Activated naive CD4-positive, alpha-beta T cell treated with anti-CD3 and anti-CD28 coated beads, Interleukin-2, amount 10 ng/mL, durations not matched to agents 7 days and 5 days (primary cell): ENCODE results near the gene WASL.
A peak's percentile ranks its signal among the peaks of the same experiment; 100 is the strongest.
"Not testable (repeated sequence)": the region's sequence is repeated elsewhere in the genome, so short reads cannot be mapped to it uniquely, and the experiment has no call there.

Experiments used
- CTCF ChIA-PET: fragments of 350-600 bp; sonication (Branson Sonifier 250); formaldehyde crosslinking; loops from one replicate; lab custom pipeline; 2021; ENCODE audit warnings: antibody characterized with exemption; lab: Charles Lee
- DNase-seq: peaks from one replicate; pipeline ENCODE4 v3.0.0-alpha.2; 2020
- H3K27ac Mint-ChIP-seq: one replicate; pipeline ENCODE4 v1.8.0; 2021; ENCODE audit warnings: mild to moderate bottlenecking, moderate library complexity, mixed read lengths
- H3K27me3 Mint-ChIP-seq: one replicate; pipeline ENCODE4 v1.8.0; 2021; ENCODE audit warnings: mild to moderate bottlenecking, mixed read lengths
- H3K36me3 Mint-ChIP-seq: one replicate; pipeline ENCODE4 v1.8.0; 2021; ENCODE audit warnings: mixed read lengths
- H3K4me1 Mint-ChIP-seq: one replicate; pipeline ENCODE4 v1.8.0; 2021; ENCODE audit warnings: mixed read lengths
- H3K4me3 Mint-ChIP-seq: one replicate; pipeline ENCODE4 v1.8.0; 2021; ENCODE audit warnings: mild to moderate bottlenecking, moderate library complexity, mixed read lengths
- H3K9me3 Mint-ChIP-seq: one replicate; pipeline ENCODE4 v1.8.0; 2021; ENCODE audit warnings: mixed read lengths

WASL gene

GRCh38 chr7:123735539-123735938, 13.3 kb downstream of the WASL start:
- CTCF ChIA-PET, result no interaction called here
- no peak overlapping the region for H3K27ac Mint-ChIP-seq
- H3K27me3 Mint-ChIP-seq, result no peaks in the 10 kb centered on the region
- peaks cover 42% of the 10 kb centered on the region for H3K36me3 Mint-ChIP-seq
- H3K9me3 Mint-ChIP-seq, result peaks cover 26% of the 10 kb centered on the region
- peaks cover 16% of the 10 kb centered on the region for H3K4me1 Mint-ChIP-seq
- DNase-seq, result no peak
- H3K4me3 Mint-ChIP-seq, result no peak overlapping the region

GRCh38 chr7:123734498-123734897, 14.3 kb downstream of the WASL start:
- Mint-ChIP-seq H3K9me3 (peaks cover 26% of the 10 kb centered on the region), H3K27ac (no peak overlapping the region), H3K36me3 (peaks cover 42% of the 10 kb centered on the region), H3K4me3 (no peak overlapping the region), H3K27me3 (no peaks in the 10 kb centered on the region), H3K4me1 (peaks cover 16% of the 10 kb centered on the region)
- DNase-seq, result no peak
- CTCF ChIA-PET, result no interaction called here

GRCh38 chr7:123732413-123733091, 16.3 kb downstream of the WASL start:
- CTCF ChIA-PET, result no interaction called here
- H3K4me1 Mint-ChIP-seq, result peaks cover 23% of the 10 kb centered on the region

GRCh38 chr7:123729218-123729578, 19.6 kb downstream of the WASL start:
- H3K4me1 Mint-ChIP-seq, result peaks cover 35% of the 10 kb centered on the region
- H3K27me3 Mint-ChIP-seq, result no peaks in the 10 kb centered on the region
- H3K36me3 Mint-ChIP-seq, result peaks cover 39% of the 10 kb centered on the region
- DNase-seq, result no peak
- no peak overlapping the region for H3K27ac Mint-ChIP-seq
- H3K9me3 Mint-ChIP-seq, result peaks cover 13% of the 10 kb centered on the region
- no peak overlapping the region for H3K4me3 Mint-ChIP-seq
- CTCF ChIA-PET, result no interaction called here

More at GRCh38 chr7:123732413-123733091, 16.3 kb downstream of the WASL start:
- Mint-ChIP-seq H3K9me3 (peaks cover 26% of the 10 kb centered on the region), H3K36me3 (peaks cover 41% of the 10 kb centered on the region), H3K27me3 (no peaks in the 10 kb centered on the region), H3K27ac (no peak overlapping the region), H3K4me3 (no peak overlapping the region)
- DNase-seq, result no peak

GRCh38 chr7:123727071-123727837, 21.5 kb downstream of the WASL start:
- Mint-ChIP-seq H3K4me3 (no peak overlapping the region), H3K9me3 (peaks cover 3% of the 10 kb centered on the region), H3K36me3 (peaks cover 23% of the 10 kb centered on the region), H3K4me1 (peaks cover 29% of the 10 kb centered on the region), H3K27ac (no peak overlapping the region), H3K27me3 (no peaks in the 10 kb centered on the region)
- DNase-seq, result no peak
- CTCF ChIA-PET, result interaction anchor here (0.7 kb wide), 2 partner anchors 12 to 24 kb away, joined by 3 to 5 read pairs; no protein-coding TSS in a partner anchor

GRCh38 chr7:123725586-123726171, 23.1 kb downstream of the WASL start:
- H3K4me3 Mint-ChIP-seq, result no peak overlapping the region
- H3K36me3 Mint-ChIP-seq, result peaks cover 14% of the 10 kb centered on the region
- no peaks in the 10 kb centered on the region for H3K9me3 Mint-ChIP-seq
- CTCF ChIA-PET, result no interaction called here
- no peak overlapping the region for H3K27ac Mint-ChIP-seq
- no peak for DNase-seq
- no peaks in the 10 kb centered on the region for H3K27me3 Mint-ChIP-seq
- H3K4me1 Mint-ChIP-seq, result peaks cover 23% of the 10 kb centered on the region

- DNase-seq, result no peak
- no peaks in the 10 kb centered on the region for H3K9me3 Mint-ChIP-seq
- no peak overlapping the region for H3K27ac Mint-ChIP-seq
- peaks cover 14% of the 10 kb centered on the region for H3K36me3 Mint-ChIP-seq
- H3K4me1 Mint-ChIP-seq, result peaks cover 29% of the 10 kb centered on the region
- CTCF ChIA-PET, result no interaction called here
- H3K4me3 Mint-ChIP-seq, result no peak overlapping the region
- no peaks in the 10 kb centered on the region for H3K27me3 Mint-ChIP-seq
Measured at GRCh38 chr7:123724817-123725253, 24.0 kb downstream of the WASL start.

GRCh38 chr7:123723913-123724312, 24.9 kb downstream of the WASL start:
- H3K36me3 Mint-ChIP-seq, result peaks cover 17% of the 10 kb centered on the region
- DNase-seq, result no peak
- no peak overlapping the region for H3K27ac Mint-ChIP-seq
- no peaks in the 10 kb centered on the region for H3K27me3 Mint-ChIP-seq
- CTCF ChIA-PET, result interaction anchor here (0.7 kb wide), 2 partner anchors 23 to 25 kb away, joined by 3 read pairs; partner anchors contain the start of gene WASL
- no peak overlapping the region for H3K4me3 Mint-ChIP-seq
- H3K4me1 Mint-ChIP-seq, result peaks cover 38% of the 10 kb centered on the region
- H3K9me3 Mint-ChIP-seq, result no peaks in the 10 kb centered on the region

GRCh38 chr7:123720527-123720926, 28.3 kb downstream of the WASL start:
- H3K9me3 Mint-ChIP-seq, H3K4me3 Mint-ChIP-seq, CTCF ChIA-PET, H3K27ac Mint-ChIP-seq, DNase-seq, H3K27me3 Mint-ChIP-seq: not testable (repeated sequence)
- peaks cover 43% of the 10 kb centered on the region for H3K4me1 Mint-ChIP-seq
- peaks cover 12% of the 10 kb centered on the region for H3K36me3 Mint-ChIP-seq

GRCh38 chr7:123719197-123719721, 29.5 kb downstream of the WASL start:
- Mint-ChIP-seq H3K27me3 (no peaks in the 10 kb centered on the region), H3K4me1 (peaks cover 47% of the 10 kb centered on the region), H3K9me3 (no peaks in the 10 kb centered on the region), H3K36me3 (peaks cover 19% of the 10 kb centered on the region), H3K27ac (peak overlapping the region; percentile 78), H3K4me3 (no peak overlapping the region)
- CTCF ChIA-PET, result interaction anchor here (1.1 to 1.7 kb wide), 2 partner anchors 18 to 29 kb away, joined by 5 read pairs; partner anchors contain the start of gene WASL
- no peak for DNase-seq

- Mint-ChIP-seq H3K36me3 (peaks cover 21% of the 10 kb centered on the region), H3K27ac (peak overlapping the region; percentile 78), H3K4me3 (no peak overlapping the region), H3K4me1 (peaks cover 48% of the 10 kb centered on the region), H3K9me3 (no peaks in the 10 kb centered on the region), H3K27me3 (no peaks in the 10 kb centered on the region)
- CTCF ChIA-PET, result interaction anchor here (1.1 to 1.7 kb wide), 2 partner anchors 17 to 30 kb away, joined by 5 read pairs; partner anchors contain the start of gene WASL
- no peak for DNase-seq
Measured at GRCh38 chr7:123718773-123719172, 30.0 kb downstream of the WASL start.

- no peak for DNase-seq
- Mint-ChIP-seq H3K27me3 (no peaks in the 10 kb centered on the region), H3K27ac (no peak overlapping the region), H3K36me3 (peaks cover 21% of the 10 kb centered on the region), H3K4me1 (peaks cover 56% of the 10 kb centered on the region), H3K9me3 (no peaks in the 10 kb centered on the region), H3K4me3 (no peak overlapping the region)
- CTCF ChIA-PET, result interaction anchor here (1.8 kb wide), 1 partner anchor 16 kb away, joined by 7 read pairs; no protein-coding TSS in a partner anchor
Measured at GRCh38 chr7:123717689-123718088, 31.1 kb downstream of the WASL start.

- CTCF ChIA-PET, result interaction anchor here (1.8 kb wide), 1 partner anchor 16 kb away, joined by 7 read pairs; no protein-coding TSS in a partner anchor
- H3K4me1 Mint-ChIP-seq, result peaks cover 64% of the 10 kb centered on the region
- H3K27ac Mint-ChIP-seq, result no peak overlapping the region
- peaks cover 21% of the 10 kb centered on the region for H3K36me3 Mint-ChIP-seq
- no peaks in the 10 kb centered on the region for H3K9me3 Mint-ChIP-seq
- no peaks in the 10 kb centered on the region for H3K27me3 Mint-ChIP-seq
- no peak overlapping the region for H3K4me3 Mint-ChIP-seq
- no peak for DNase-seq
Measured at GRCh38 chr7:123716877-123717276, 31.9 kb downstream of the WASL start.

GRCh38 chr7:123715799-123716198, 33.0 kb downstream of the WASL start:
- Mint-ChIP-seq H3K27me3 (no peaks in the 10 kb centered on the region), H3K4me1 (peaks cover 75% of the 10 kb centered on the region), H3K36me3 (peaks cover 21% of the 10 kb centered on the region), H3K9me3 (no peaks in the 10 kb centered on the region), H3K4me3 (no peak overlapping the region), H3K27ac (no peak overlapping the region)
- no peak for DNase-seq
- CTCF ChIA-PET, result no interaction called here
